ENCODE measurements around the gene TNIP2.
"Not testable (repeated sequence)": the region's sequence is repeated elsewhere in the genome, so short reads cannot be mapped to it uniquely, and the experiment has no call there.

TNIP2 gene

DNA sequence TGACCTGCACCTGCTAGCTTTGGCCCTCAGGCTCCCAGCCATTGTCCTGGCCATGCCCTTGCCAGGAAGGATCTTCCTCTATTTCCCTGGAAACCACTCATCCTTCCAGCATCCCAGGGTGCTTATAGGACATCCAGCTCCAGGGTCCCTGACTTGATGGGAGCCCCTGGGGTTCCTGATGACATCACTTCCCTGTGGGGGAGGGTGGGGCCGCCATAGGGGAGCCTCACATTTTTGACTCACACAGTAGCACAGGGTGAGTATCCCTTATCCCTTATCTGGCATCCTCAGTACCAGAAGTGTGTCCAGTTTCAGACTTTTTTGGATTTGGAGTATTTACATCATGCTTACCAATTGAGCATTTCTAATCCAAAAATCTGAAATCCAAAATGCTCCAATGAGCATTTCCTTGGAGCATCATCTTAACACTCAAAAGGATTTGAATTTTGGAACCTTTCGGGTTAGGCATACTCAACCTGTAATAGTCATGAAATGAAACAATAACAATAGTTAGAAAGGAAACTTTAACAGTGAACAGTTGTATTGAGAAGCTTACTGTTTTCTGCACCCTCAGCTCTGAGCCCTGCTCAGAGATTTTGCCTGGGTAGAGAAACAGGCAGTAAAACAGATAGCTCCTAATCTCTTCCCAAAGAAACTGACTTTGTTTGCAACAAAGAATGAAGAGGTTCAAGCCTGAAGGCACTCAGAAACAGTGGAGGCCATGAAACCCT, 22.1 kb downstream of the TNIP2 start:
- TF ChIP-seq Cebpa-rat (IDR thresholded peaks at IDR 0.05): no peak
- no peak overlapping the region for H3K27ac ChIP-seq
- H3K4me2 ChIP-seq: no peak overlapping the region
- H3K9me3 ChIP-seq: peaks cover 15% of the 10 kb centered on the region
- no peaks in the 10 kb centered on the region for H3K27me3 ChIP-seq
- H3K36me3 ChIP-seq: peaks cover 79% of the 10 kb centered on the region
- H4K20me1 ChIP-seq: peaks cover 9% of the 10 kb centered on the region; the same call in 1 of the 2 replicates
- H3K4me1 ChIP-seq: no peaks in the 10 kb centered on the region
- no peak overlapping the region for H3K4me3 ChIP-seq
- H3K9ac ChIP-seq: no peak overlapping the region

GRCh38 chr4:2733001-2733843, 22.9 kb downstream of the TNIP2 start:
- TF ChIP-seq Cebpa-rat (IDR thresholded peaks at IDR 0.05): no peak
- H3K9me3 ChIP-seq: peaks cover 15% of the 10 kb centered on the region
- no peaks in the 10 kb centered on the region for H3K27me3 ChIP-seq
- H3K36me3 ChIP-seq: peaks cover 76% of the 10 kb centered on the region
- no peak overlapping the region for H3K9ac ChIP-seq
- H3K4me3 ChIP-seq: no peak overlapping the region
- peaks cover 9% of the 10 kb centered on the region; the same call in 1 of the 2 replicates for H4K20me1 ChIP-seq
- no peaks in the 10 kb centered on the region for H3K4me1 ChIP-seq
- no peak overlapping the region for H3K27ac ChIP-seq
- H3K4me2 ChIP-seq: no peak overlapping the region

DNA sequence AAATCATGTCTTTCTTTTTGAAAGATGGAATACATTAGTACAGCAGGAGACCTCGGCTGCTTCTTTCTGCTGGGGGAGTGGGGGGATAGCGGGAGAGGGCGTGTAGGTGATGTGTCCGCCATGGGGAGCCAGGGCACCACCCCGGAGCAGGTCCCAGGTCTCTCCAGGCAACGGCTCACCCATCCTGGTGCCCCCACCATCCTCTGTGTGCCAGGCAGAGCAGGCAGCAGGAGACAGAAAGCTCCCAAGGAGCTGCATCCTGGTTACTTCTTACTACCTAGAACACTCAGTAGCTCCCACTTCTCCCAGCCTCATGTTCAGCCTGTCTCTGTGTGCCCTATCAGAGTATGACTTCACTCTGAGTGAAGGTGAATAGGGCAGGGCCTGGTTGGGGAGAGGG, 23.6 kb downstream of the TNIP2 start:
- peaks cover 9% of the 10 kb centered on the region; the same call in 1 of the 2 replicates for H4K20me1 ChIP-seq
- peaks cover 15% of the 10 kb centered on the region for H3K9me3 ChIP-seq
- no peak overlapping the region for H3K9ac ChIP-seq
- no peaks in the 10 kb centered on the region for H3K27me3 ChIP-seq
- peaks cover 79% of the 10 kb centered on the region for H3K36me3 ChIP-seq
- H3K4me1 ChIP-seq: no peaks in the 10 kb centered on the region
- TF ChIP-seq Cebpa-rat (IDR thresholded peaks at IDR 0.05): no peak
- H3K27ac ChIP-seq: no peak overlapping the region
- no peak overlapping the region for H3K4me2 ChIP-seq
- no peak overlapping the region for H3K4me3 ChIP-seq

GRCh38 chr4:2731907-2732317, 24.2 kb downstream of the TNIP2 start:
- Histone ChIP-seq H3K4me1 (no peaks in the 10 kb centered on the region), H3K4me2 (no peak overlapping the region), H3K4me3 (no peak overlapping the region), H3K9ac (no peak overlapping the region), H3K27ac (no peak overlapping the region), H3K27me3 (no peaks in the 10 kb centered on the region), H3K9me3 (peaks cover 12% of the 10 kb centered on the region), H4K20me1 (peaks cover 9% of the 10 kb centered on the region; the same call in 1 of the 2 replicates), H3K36me3 (peaks cover 85% of the 10 kb centered on the region)
- TF ChIP-seq Cebpa-rat (IDR thresholded peaks at IDR 0.05): no peak

DNA sequence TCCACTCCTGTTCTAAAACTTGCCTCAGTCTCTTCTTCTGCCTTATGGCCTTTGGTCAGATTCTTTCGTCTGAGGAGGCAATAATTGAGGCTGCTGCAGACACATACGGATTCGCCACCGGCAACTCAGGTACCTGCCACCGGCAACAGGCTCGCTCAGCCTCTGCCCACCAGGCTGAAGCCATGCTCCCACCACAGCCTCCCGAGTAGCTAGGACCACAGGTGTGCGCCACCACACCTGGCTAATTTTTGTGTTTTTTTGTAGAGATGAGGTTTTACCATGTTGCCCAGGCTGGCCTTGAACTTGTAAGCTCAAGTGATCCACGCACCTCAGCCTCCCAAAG, 26.6 kb downstream of the TNIP2 start:
- H3K4me2 ChIP-seq: no peak overlapping the region
- TF ChIP-seq Cebpa-rat (IDR thresholded peaks at IDR 0.05): no peak
- no peaks in the 10 kb centered on the region for H3K27me3 ChIP-seq
- H3K9me3 ChIP-seq: no peaks in the 10 kb centered on the region
- no peaks in the 10 kb centered on the region for H3K4me1 ChIP-seq
- H3K27ac ChIP-seq: no peak overlapping the region
- H3K4me3 ChIP-seq: no peak overlapping the region
- H4K20me1 ChIP-seq: peaks cover 9% of the 10 kb centered on the region; the same call in 1 of the 2 replicates
- no peak overlapping the region for H3K9ac ChIP-seq
- peaks cover 95% of the 10 kb centered on the region for H3K36me3 ChIP-seq

GRCh38 chr4:2728806-2729532, 27.2 kb downstream of the TNIP2 start:
- TF ChIP-seq Cebpa-rat (IDR thresholded peaks at IDR 0.05): no peak
- Histone ChIP-seq H3K27me3 (no peaks in the 10 kb centered on the region), H3K4me3 (no peak overlapping the region), H3K4me2 (no peak overlapping the region), H3K9me3 (no peaks in the 10 kb centered on the region), H3K4me1 (no peaks in the 10 kb centered on the region), H3K27ac (no peak overlapping the region), H3K9ac (no peak overlapping the region), H3K36me3 (peaks cover 92% of the 10 kb centered on the region), H4K20me1 (peaks cover 9% of the 10 kb centered on the region; the same call in 1 of the 2 replicates)

DNA sequence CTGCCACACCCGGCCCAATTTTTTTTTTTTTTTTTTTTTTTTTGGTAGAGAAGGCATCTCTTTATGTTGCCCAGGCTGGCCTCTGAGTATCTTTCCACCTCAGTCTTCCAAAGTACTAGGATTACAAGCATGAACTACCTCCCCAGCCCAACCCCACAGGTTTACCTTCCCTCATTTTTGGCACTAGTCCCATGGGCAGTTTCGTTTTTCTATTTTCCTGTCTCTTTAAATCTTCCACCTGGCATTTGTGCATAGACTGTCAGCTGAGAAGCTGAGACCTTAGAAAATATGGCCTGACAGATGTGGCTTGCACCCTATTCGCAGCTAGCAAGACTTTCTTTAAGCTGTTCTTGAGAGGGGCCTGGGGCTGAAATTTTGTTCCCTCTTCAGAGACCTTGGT, 27.9 kb downstream of the TNIP2 start:
- Histone ChIP-seq H3K4me1 (no peaks in the 10 kb centered on the region), H3K9ac (no peak overlapping the region), H3K4me2 (no peak overlapping the region), H3K9me3 (no peaks in the 10 kb centered on the region), H3K4me3 (no peak overlapping the region), H3K36me3 (peaks cover 87% of the 10 kb centered on the region), H3K27ac (no peak overlapping the region), H4K20me1 (peaks cover 9% of the 10 kb centered on the region; the same call in 1 of the 2 replicates), H3K27me3 (no peaks in the 10 kb centered on the region)
- no peak for TF ChIP-seq Cebpa-rat (IDR thresholded peaks at IDR 0.05)

DNA sequence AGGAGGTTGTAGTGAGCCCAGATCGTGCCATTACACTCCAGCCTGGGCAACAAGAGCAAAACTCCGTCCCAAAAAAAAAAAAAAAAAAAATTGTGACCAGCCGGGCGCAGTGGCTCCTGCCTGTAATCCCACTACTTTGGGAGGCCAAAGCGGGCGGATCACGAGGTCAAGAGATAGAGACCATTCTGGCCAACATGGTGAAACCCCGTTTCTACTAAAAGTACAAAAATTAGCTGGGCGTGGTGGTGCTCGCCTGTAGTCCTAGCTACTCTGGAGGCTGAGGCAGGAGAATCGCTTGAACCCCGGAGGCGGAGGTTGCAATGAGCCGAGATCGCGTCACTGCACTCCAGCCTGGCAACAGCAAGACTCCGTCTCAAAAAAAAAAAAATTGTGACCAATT, 29.3 kb downstream of the TNIP2 start:
- H3K4me2 ChIP-seq, H3K9ac ChIP-seq: not testable (repeated sequence)

GRCh38 chr4:2725380-2725779, 30.8 kb downstream of the TNIP2 start:
- Histone ChIP-seq H4K20me1 (peaks cover 5% of the 10 kb centered on the region; the same call in 1 of the 2 replicates), H3K4me2 (no peak overlapping the region), H3K27me3 (no peaks in the 10 kb centered on the region), H3K9me3 (no peaks in the 10 kb centered on the region), H3K36me3 (peaks cover 87% of the 10 kb centered on the region), H3K27ac (no peak overlapping the region), H3K4me1 (no peaks in the 10 kb centered on the region), H3K9ac (no peak overlapping the region), H3K4me3 (no peak overlapping the region)
- TF ChIP-seq Cebpa-rat (IDR thresholded peaks at IDR 0.05): no peak

More for the DNA sequence above, 29.3 kb downstream of the TNIP2 start:
- not testable (repeated sequence) for H3K27me3 ChIP-seq, H4K20me1 ChIP-seq, H3K9me3 ChIP-seq, H3K27ac ChIP-seq, H3K4me1 ChIP-seq, H3K4me3 ChIP-seq
- peaks cover 87% of the 10 kb centered on the region for H3K36me3 ChIP-seq

All from BLaER1 (cell line).